HCT116 (cell line): ENCODE data around the gene ACCS. TPM values are rescaled to one million over a fixed set of nuclear protein-coding genes. Genes with fewer than 3 reads are reported as not detected.
A peak's percentile ranks its signal among the peaks of the same experiment; 100 is the strongest.

Experiments used
- ATAC-seq: fragments of 200-7000 bp; cut with Tn5 transposase; 2 replicates; pipeline ENCODE4 v1.9.1; 2020; ENCODE audit warnings: mild to moderate bottlenecking, moderate library complexity
- BruUV-seq: library from RNA; stranded (reverse); fragments of 400-500 nt; replicated peaks from 2 replicates; lab custom pipeline; 2021; lab: Mats Ljungman, UMichigan
- CTCF ChIA-PET: fragments of 300-600 bp; sonication (Branson Sonifier 250); formaldehyde crosslinking; loops from one replicate; lab custom pipeline; 2021; ENCODE audit warnings: antibody characterized with exemption; lab: Charles Lee
- POLR2A ChIA-PET: fragments of 300-600, 350-600 bp; sonication (Branson Sonifier 250); formaldehyde crosslinking; loops from one replicate; lab custom pipeline; 2021; ENCODE audit warnings: antibody characterized with exemption; lab: Charles Lee
- RAD21 ChIA-PET, 2 experiments: fragments of 300-600 bp; sonication (Branson Sonifier 250); formaldehyde crosslinking; loops; one replicate each; lab custom pipeline; 2023; ENCODE audit warnings: low total read pairs in 2 of 2; ENCODE audit not compliant: uncharacterized antibody in 2 of 2, unreplicated experiment in 2 of 2, low non-redundant PET in 1 of 2; lab: Charles Lee
- DNase-seq: peaks from one replicate; pipeline ENCODE4 v3.0.0-alpha.2; 2010; ENCODE audit warnings: low read depth, low spot score
- H2AFZ ChIP-seq: fragments of 200-600 bp; shearing (Covaris generic), sonication (generic); 2 replicates; pipeline ENCODE4 v1.6.1; 2017; ENCODE audit warnings: low read depth, mixed run types, mixed read lengths, antibody characterized with exemption, low read length; ENCODE audit not compliant: poor library complexity, severe bottlenecking
- H3K27ac ChIP-seq: 2 replicates; pipeline ENCODE4 v1.5.1; 2012; ENCODE audit warnings: low read depth, low read length
- H3K27me3 ChIP-seq: fragments of 200-600 bp; sonication (generic); 2 replicates; pipeline ENCODE4 v1.6.1; 2016; ENCODE audit warnings: mixed run types, low read length, mixed read lengths; ENCODE audit not compliant: insufficient read depth
- H3K36me3 ChIP-seq, 2 experiments: fragments of 200-500 bp in 1 of 2; fragments of 200-600 bp in 1 of 2; sonication (Bioruptor generic) in 1 of 2; sonication (generic) in 1 of 2; 2 replicates each; pipeline versions ENCODE4 v1.5.1 to v1.6.1; 2014 to 2016; ENCODE audit warnings: low read length in 2 of 2, inconsistent platforms in 1 of 2, mixed read lengths in 1 of 2, mixed run types in 1 of 2; ENCODE audit not compliant: insufficient read depth in 2 of 2, control insufficient read depth in 1 of 2
- H3K4me1 ChIP-seq, 2 experiments: fragments of 200-600 bp in 1 of 2; sonication (generic) in 1 of 2; 2 replicates each; pipeline versions ENCODE4 v1.5.1 to v1.6.1; 2012 to 2017; ENCODE audit warnings: low read length in 2 of 2, inconsistent platforms in 1 of 2, mild to moderate bottlenecking in 1 of 2, mixed read lengths in 1 of 2, mixed run types in 1 of 2, moderate library complexity in 1 of 2; ENCODE audit not compliant: insufficient read depth in 2 of 2, control insufficient read depth in 1 of 2
- H3K4me2 ChIP-seq: fragments of 200-600 bp; sonication (generic); 2 replicates; pipeline ENCODE4 v1.6.1; 2017; ENCODE audit warnings: mixed run types, low read length, mixed read lengths
- H3K4me3 ChIP-seq, 2 experiments: fragments of 200-600 bp in 1 of 2; sonication (generic) in 1 of 2; replicated peaks in 1 of 2; 2 replicates each; pipeline ENCODE4 v1.5.1; 2011 to 2016; ENCODE audit warnings: low read length in 2 of 2, control low read depth in 1 of 2, low read depth in 1 of 2, mild to moderate bottlenecking in 1 of 2, mixed read lengths in 1 of 2, mixed run types in 1 of 2
- H3K79me2 ChIP-seq: fragments of 200-600 bp; sonication (generic); 2 replicates; pipeline ENCODE4 v1.6.1; 2017; ENCODE audit warnings: mild to moderate bottlenecking, mixed run types, low read length, moderate library complexity, mixed read lengths; ENCODE audit not compliant: insufficient read depth
- H3K9ac ChIP-seq: fragments of 200-600 bp; sonication (generic); 2 replicates; pipeline ENCODE4 v1.6.1; 2016; ENCODE audit warnings: low read length, mixed read lengths
- H3K9me2 ChIP-seq: fragments of 200-600 bp; sonication (generic), shearing (Covaris generic); 2 replicates; pipeline ENCODE4 v1.6.1; 2017; ENCODE audit warnings: mixed run types, mild to moderate bottlenecking, moderate library complexity; ENCODE audit not compliant: insufficient read depth
- H3K9me3 ChIP-seq, 2 experiments: fragments of 200-500 bp in 1 of 2; fragments of 200-600 bp in 1 of 2; sonication (Bioruptor generic) in 1 of 2; sonication (generic) in 1 of 2; 2 replicates each; pipeline ENCODE4 v1.6.1; 2014 to 2017; ENCODE audit warnings: low read length in 2 of 2, mixed read lengths in 2 of 2, inconsistent platforms in 1 of 2, low read depth in 1 of 2, mild to moderate bottlenecking in 1 of 2, mixed run types in 1 of 2, moderate library complexity in 1 of 2; ENCODE audit not compliant: control insufficient read depth in 1 of 2, insufficient read depth in 1 of 2
- H4K20me1 ChIP-seq: fragments of 200-600 bp; sonication (generic), shearing (Covaris generic); 2 replicates; pipeline ENCODE4 v1.6.1; 2017; ENCODE audit warnings: mixed run types, mild to moderate bottlenecking, moderate library complexity; ENCODE audit not compliant: insufficient read depth
- CBX3 ChIP-seq: IDR thresholded peaks from 2 replicates; pipeline ENCODE4 v1.6.1; 2012; ENCODE audit warnings: low read depth
- EGR1 ChIP-seq: IDR thresholded peaks from 2 replicates; pipeline ENCODE4 v1.6.1; 2012; ENCODE audit warnings: low read depth
- EZH2 ChIP-seq: fragments of 200-600 bp; sonication (generic); IDR thresholded peaks from 2 replicates; pipeline ENCODE4 v1.6.1; 2017; ENCODE audit warnings: antibody characterized with exemption, mixed run types
- EZH2phosphoT487 ChIP-seq: fragments of 200-600 bp; IDR thresholded peaks from 2 replicates; pipeline ENCODE4 v1.6.1; 2018; ENCODE audit warnings: antibody characterized with exemption, borderline replicate concordance
- FOSL1 ChIP-seq: IDR thresholded peaks from 2 replicates; pipeline ENCODE4 v1.6.1; 2012; ENCODE audit warnings: low read depth
- JUND ChIP-seq: IDR thresholded peaks from 2 replicates; pipeline ENCODE4 v1.6.1; 2012
- MAX ChIP-seq: IDR thresholded peaks from 2 replicates; pipeline ENCODE4 v1.6.1; 2012
- POLR2AphosphoS5 ChIP-seq: IDR thresholded peaks from 2 replicates; pipeline ENCODE4 v1.6.1; 2011; ENCODE audit warnings: mild to moderate bottlenecking, low read depth, low read length, moderate library complexity
- RAD21 ChIP-seq: IDR thresholded peaks from 2 replicates; pipeline ENCODE4 v1.6.1; 2012; ENCODE audit warnings: low read depth, mild to moderate bottlenecking
- SP1 ChIP-seq: IDR thresholded peaks from 2 replicates; pipeline ENCODE4 v1.6.1; 2012; ENCODE audit warnings: low read depth
- TCF7L2 ChIP-seq: IDR thresholded peaks from 2 replicates; pipeline ENCODE4 v1.7.0; 2011; ENCODE audit warnings: borderline replicate concordance, inconsistent platforms; ENCODE audit not compliant: insufficient read depth, insufficient read length; ENCODE audit errors: extremely low read depth
- YY1 ChIP-seq: IDR thresholded peaks from 2 replicates; pipeline ENCODE4 v1.6.1; 2011; ENCODE audit warnings: low read length, low read depth, moderate library complexity, mild to moderate bottlenecking; ENCODE audit not compliant: insufficient replicate concordance; ENCODE audit errors: extremely low read depth
- ZBTB33 ChIP-seq: IDR thresholded peaks from 2 replicates; pipeline ENCODE4 v1.6.1; 2011; ENCODE audit warnings: mild to moderate bottlenecking, low read length, moderate library complexity; ENCODE audit not compliant: insufficient replicate concordance; ENCODE audit errors: extremely low read depth
- ZFX ChIP-seq: fragments of 450-650 bp; IDR thresholded peaks from 2 replicates; pipeline ENCODE4 v1.6.1; 2017
- intact Hi-C: fragments of 100-400 bp; cut with micrococcal nuclease; formaldehyde crosslinking; loops from 2 replicates; pipeline ENCODE4 v1.10.0; 2022
- total RNA-seq: library from RNA; stranded (reverse); gene quantifications from one replicate; pipeline ENCODE4 v1.2.1, GENCODE V29; 2021; ENCODE audit not compliant: unreplicated experiment
- TF ChIP-seq, protein P1 (sequence below): IDR thresholded peaks from 2 replicates; pipeline ENCODE4 v1.6.1; 2012
- TF ChIP-seq, protein P2 (sequence below), 3 experiments: fragments of 200-600 bp in 1 of 3; sonication (generic) in 1 of 3; IDR thresholded peaks in 2 of 3; conservative IDR thresholded peaks in 1 of 3; 2 replicates each; pipeline ENCODE4 v1.5.1; 2012 to 2017; ENCODE audit warnings: low read depth in 2 of 3, low read length in 2 of 3, antibody characterized with exemption in 1 of 3, borderline replicate concordance in 1 of 3, control low read depth in 1 of 3, mild to moderate bottlenecking in 1 of 3, mixed read lengths in 1 of 3, mixed run types in 1 of 3, moderate library complexity in 1 of 3; ENCODE audit not compliant: insufficient read depth in 1 of 3
- TF ChIP-seq, protein P3 (sequence below): IDR thresholded peaks from 2 replicates; pipeline ENCODE4 v1.6.1; 2012; ENCODE audit warnings: low read depth

Gene ACCS
- total RNA-seq, 1 experiment from 2014 or later = 13.2 TPM

DNA sequence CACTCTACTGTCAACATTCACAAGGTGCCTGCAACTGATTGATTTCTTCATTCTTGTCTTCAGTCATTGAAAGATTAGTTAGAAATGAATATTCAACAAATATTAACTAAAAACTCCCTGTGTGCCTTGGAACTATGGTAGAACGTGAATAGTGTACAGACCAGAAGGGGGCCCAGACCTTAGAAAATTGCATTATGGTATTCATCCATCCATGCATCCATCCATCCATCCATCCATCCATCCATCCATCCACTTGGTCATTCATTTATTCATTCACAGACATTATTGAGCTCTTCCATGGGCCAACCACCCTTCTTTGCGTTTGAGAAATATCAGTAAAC is 28.4 kb upstream of the ACCS start:
- RAD21 ChIA-PET = interaction anchor here (0.6 to 1.0 kb wide), 2 partner anchors 91 to 117 kb away, joined by 3 read pairs; no protein-coding TSS in a partner anchor
- no peak overlapping the region for H3K27ac ChIP-seq
- ATAC-seq (peak; percentile 60), DNase-seq (no peak)
- intact Hi-C loops = loop anchor here (1.0 kb wide), 3 partner anchors 93 to 533 kb away; no protein-coding TSS in a partner anchor
- no peak overlapping the region for H3K4me3 ChIP-seq
- BruUV-seq = no TSS peak
- no peaks in the 10 kb centered on the region for H3K36me3 ChIP-seq
- H3K9me3 ChIP-seq = no peaks in the 10 kb centered on the region
- no peaks in the 10 kb centered on the region for H3K79me2 ChIP-seq
- no peaks in the 10 kb centered on the region for H3K9me2 ChIP-seq
- H3K27me3 ChIP-seq = no peaks in the 10 kb centered on the region
- CTCF ChIA-PET = interaction anchor here (0.7 to 1.8 kb wide), 4 partner anchors 10 to 148 kb away, joined by 3 to 10 read pairs (median 6); no protein-coding TSS in a partner anchor
- no peak overlapping the region for H3K9ac ChIP-seq
- TF ChIP-seq, protein P1, sequence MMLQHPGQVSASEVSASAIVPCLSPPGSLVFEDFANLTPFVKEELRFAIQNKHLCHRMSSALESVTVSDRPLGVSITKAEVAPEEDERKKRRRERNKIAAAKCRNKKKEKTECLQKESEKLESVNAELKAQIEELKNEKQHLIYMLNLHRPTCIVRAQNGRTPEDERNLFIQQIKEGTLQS = no peak
- TF ChIP-seq JUND (no peak), POLR2AphosphoS5 (no peak), EZH2phosphoT487 (no peak), CBX3 (no peak), TCF7L2 (no peak), EZH2 (no peak), MAX (no peak), RAD21 (no peak), ZBTB33 (no peak), YY1 (no peak), SP1 (no peak), FOSL1 (no peak), EGR1 (no peak), ZFX (no peak)
- TF ChIP-seq, protein P2, sequence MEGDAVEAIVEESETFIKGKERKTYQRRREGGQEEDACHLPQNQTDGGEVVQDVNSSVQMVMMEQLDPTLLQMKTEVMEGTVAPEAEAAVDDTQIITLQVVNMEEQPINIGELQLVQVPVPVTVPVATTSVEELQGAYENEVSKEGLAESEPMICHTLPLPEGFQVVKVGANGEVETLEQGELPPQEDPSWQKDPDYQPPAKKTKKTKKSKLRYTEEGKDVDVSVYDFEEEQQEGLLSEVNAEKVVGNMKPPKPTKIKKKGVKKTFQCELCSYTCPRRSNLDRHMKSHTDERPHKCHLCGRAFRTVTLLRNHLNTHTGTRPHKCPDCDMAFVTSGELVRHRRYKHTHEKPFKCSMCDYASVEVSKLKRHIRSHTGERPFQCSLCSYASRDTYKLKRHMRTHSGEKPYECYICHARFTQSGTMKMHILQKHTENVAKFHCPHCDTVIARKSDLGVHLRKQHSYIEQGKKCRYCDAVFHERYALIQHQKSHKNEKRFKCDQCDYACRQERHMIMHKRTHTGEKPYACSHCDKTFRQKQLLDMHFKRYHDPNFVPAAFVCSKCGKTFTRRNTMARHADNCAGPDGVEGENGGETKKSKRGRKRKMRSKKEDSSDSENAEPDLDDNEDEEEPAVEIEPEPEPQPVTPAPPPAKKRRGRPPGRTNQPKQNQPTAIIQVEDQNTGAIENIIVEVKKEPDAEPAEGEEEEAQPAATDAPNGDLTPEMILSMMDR (IDR thresholded peaks at IDR 0.05 in 2 of 3, conservative IDR thresholded peaks at IDR 0.05 in 1 of 3; ENCODE audit: borderline replicate concordance in 1 of 3, insufficient read depth in 1 of 3, low read depth in 2 of 3, low read length in 2 of 3) = no peak; a peak in 1 of 6 replicates
- TF ChIP-seq, protein P3, sequence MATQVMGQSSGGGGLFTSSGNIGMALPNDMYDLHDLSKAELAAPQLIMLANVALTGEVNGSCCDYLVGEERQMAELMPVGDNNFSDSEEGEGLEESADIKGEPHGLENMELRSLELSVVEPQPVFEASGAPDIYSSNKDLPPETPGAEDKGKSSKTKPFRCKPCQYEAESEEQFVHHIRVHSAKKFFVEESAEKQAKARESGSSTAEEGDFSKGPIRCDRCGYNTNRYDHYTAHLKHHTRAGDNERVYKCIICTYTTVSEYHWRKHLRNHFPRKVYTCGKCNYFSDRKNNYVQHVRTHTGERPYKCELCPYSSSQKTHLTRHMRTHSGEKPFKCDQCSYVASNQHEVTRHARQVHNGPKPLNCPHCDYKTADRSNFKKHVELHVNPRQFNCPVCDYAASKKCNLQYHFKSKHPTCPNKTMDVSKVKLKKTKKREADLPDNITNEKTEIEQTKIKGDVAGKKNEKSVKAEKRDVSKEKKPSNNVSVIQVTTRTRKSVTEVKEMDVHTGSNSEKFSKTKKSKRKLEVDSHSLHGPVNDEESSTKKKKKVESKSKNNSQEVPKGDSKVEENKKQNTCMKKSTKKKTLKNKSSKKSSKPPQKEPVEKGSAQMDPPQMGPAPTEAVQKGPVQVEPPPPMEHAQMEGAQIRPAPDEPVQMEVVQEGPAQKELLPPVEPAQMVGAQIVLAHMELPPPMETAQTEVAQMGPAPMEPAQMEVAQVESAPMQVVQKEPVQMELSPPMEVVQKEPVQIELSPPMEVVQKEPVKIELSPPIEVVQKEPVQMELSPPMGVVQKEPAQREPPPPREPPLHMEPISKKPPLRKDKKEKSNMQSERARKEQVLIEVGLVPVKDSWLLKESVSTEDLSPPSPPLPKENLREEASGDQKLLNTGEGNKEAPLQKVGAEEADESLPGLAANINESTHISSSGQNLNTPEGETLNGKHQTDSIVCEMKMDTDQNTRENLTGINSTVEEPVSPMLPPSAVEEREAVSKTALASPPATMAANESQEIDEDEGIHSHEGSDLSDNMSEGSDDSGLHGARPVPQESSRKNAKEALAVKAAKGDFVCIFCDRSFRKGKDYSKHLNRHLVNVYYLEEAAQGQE = no peak
- no peak overlapping the region for H3K4me2 ChIP-seq
- H4K20me1 ChIP-seq = no peaks in the 10 kb centered on the region
- POLR2A ChIA-PET = no interaction called here
- H2AFZ ChIP-seq = peak overlapping the region; percentile 74
- peaks cover 0 to 3% of the 10 kb centered on the region in 2 experiments; a peak in 1 of 4 replicates for H3K4me1 ChIP-seq
